ENCODE measurements around the gene CSNK1A1.

- TF ChIP-seq CTCF (conservative IDR thresholded peaks at IDR 0.05; ENCODE audit: low read depth, low read length) (no peak), USF2 (IDR thresholded peaks at IDR 0.05; ENCODE audit: low read depth, low read length) (no peak), FOS (IDR thresholded peaks at IDR 0.05; ENCODE audit: low read depth, low read length) (no peak), RFX5 (IDR thresholded peaks at IDR 0.05; ENCODE audit: low read depth, low read length) (no peak), MXI1 (IDR thresholded peaks at IDR 0.05; ENCODE audit: borderline replicate concordance, low read depth, low read length) (no peak), POLR2A (IDR thresholded peaks at IDR 0.05; ENCODE audit: low read depth, low read length) (no peak), RAD21 (IDR thresholded peaks at IDR 0.05; ENCODE audit: low read length) (no peak), SMC3 (IDR thresholded peaks at IDR 0.05; ENCODE audit: low read depth, low read length) (no peak)
Observed at GRCh38 chr5:149599375-149599774, 48.1 kb upstream of the CSNK1A1 start.
